ENCODE measurements around the gene RNF2.
A peak's percentile ranks its signal among the peaks of the same experiment; 100 is the strongest.
"Not testable (repeated sequence)": the region's sequence is repeated elsewhere in the genome, so short reads cannot be mapped to it uniquely, and the experiment has no call there.

RNF2 gene

GRCh38 chr1:185044981-185045813 is at the start of gene RNF2:
TSS of gene RNF2 (plus strand) at chr1:185045558. CDS start at chr1:185087554, 41,996 bp downstream.
- no peaks in the 10 kb centered on the region for H3K27me3 ChIP-seq (ENCODE audit: low read depth)
- H3K4me1 ChIP-seq: peaks cover 10% of the 10 kb centered on the region
- H3K4me3 ChIP-seq: peak within 1 kb of the TSS; percentile 67
- no peaks in the 10 kb centered on the region for H3K9me3 ChIP-seq
- peak; percentile 76 to 88 for DNase-seq (ENCODE audit: low spot score in 2 of 2)
- in situ Hi-C loops (cut with MboI; ENCODE audit: low sequenced_read_pairs): no loop called here
- no peaks in the 10 kb centered on the region for H3K36me3 ChIP-seq (replicated peaks)

GRCh38 chr1:184999974-185000373 is 45.4 kb upstream of the RNF2 start:
- in situ Hi-C loops (cut with MboI; ENCODE audit: low sequenced_read_pairs); H3K4me3 ChIP-seq: not testable (repeated sequence)

GRCh38 chr1:185001312-185001880 is 44.0 kb upstream of the RNF2 start:
- H3K27me3 ChIP-seq (ENCODE audit: low read depth); H3K4me1 ChIP-seq; H3K9me3 ChIP-seq; H3K36me3 ChIP-seq (replicated peaks); DNase-seq (ENCODE audit: low spot score in 2 of 2); in situ Hi-C loops (cut with MboI; ENCODE audit: low sequenced_read_pairs); H3K4me3 ChIP-seq: not testable (repeated sequence)

More at GRCh38 chr1:184999974-185000373, 45.4 kb upstream of the RNF2 start:
- not testable (repeated sequence) for DNase-seq (ENCODE audit: low spot score in 2 of 2); H3K4me1 ChIP-seq; H3K36me3 ChIP-seq (replicated peaks); H3K27me3 ChIP-seq (ENCODE audit: low read depth); H3K9me3 ChIP-seq

- no peak for DNase-seq (ENCODE audit: low spot score in 2 of 2)
- Histone ChIP-seq H3K4me3 (no peak overlapping the region), H3K4me1 (no peaks in the 10 kb centered on the region), H3K36me3 (replicated peaks) (no peaks in the 10 kb centered on the region), H3K27me3 (ENCODE audit: low read depth) (no peaks in the 10 kb centered on the region), H3K9me3 (0 out of 2 replicates have a peak, but pooled peaks cover 2% of the 10 kb centered on the region)
- in situ Hi-C loops (cut with MboI; ENCODE audit: low sequenced_read_pairs): no loop called here
Measured at GRCh38 chr1:185008838-185009237, 36.5 kb upstream of the RNF2 start.

- DNase-seq (ENCODE audit: low spot score in 2 of 2): no peak
- Histone ChIP-seq H3K36me3 (replicated peaks) (no peaks in the 10 kb centered on the region), H3K4me1 (no peaks in the 10 kb centered on the region; the same call in 1 of the 2 replicates), H3K9me3 (0 out of 2 replicates have a peak, but pooled peaks cover 2% of the 10 kb centered on the region), H3K4me3 (no peak overlapping the region), H3K27me3 (ENCODE audit: low read depth) (no peaks in the 10 kb centered on the region)
- in situ Hi-C loops (cut with MboI; ENCODE audit: low sequenced_read_pairs): no loop called here
Measured at GRCh38 chr1:185010361-185010760, 35.0 kb upstream of the RNF2 start.

- no peaks in the 10 kb centered on the region for H3K36me3 ChIP-seq (replicated peaks)
- H3K4me1 ChIP-seq: no peaks in the 10 kb centered on the region; the same call in 1 of the 2 replicates
- 0 out of 2 replicates have a peak, but pooled peaks cover 2% of the 10 kb centered on the region for H3K9me3 ChIP-seq
- no peaks in the 10 kb centered on the region for H3K27me3 ChIP-seq (ENCODE audit: low read depth)
- no peak overlapping the region for H3K4me3 ChIP-seq
- in situ Hi-C loops (cut with MboI; ENCODE audit: low sequenced_read_pairs): no loop called here
- no peak for DNase-seq (ENCODE audit: low spot score in 2 of 2)
Measured at GRCh38 chr1:185014941-185015340, 30.4 kb upstream of the RNF2 start.

- Histone ChIP-seq H3K27me3 (ENCODE audit: low read depth) (no peaks in the 10 kb centered on the region), H3K4me3 (no peak overlapping the region), H3K9me3 (0 out of 2 replicates have a peak, but pooled peaks cover 2% of the 10 kb centered on the region), H3K4me1 (no peaks in the 10 kb centered on the region; the same call in 1 of the 2 replicates), H3K36me3 (replicated peaks) (no peaks in the 10 kb centered on the region)
- in situ Hi-C loops (cut with MboI; ENCODE audit: low sequenced_read_pairs): no loop called here
- DNase-seq (ENCODE audit: low spot score in 2 of 2): no peak
Measured at GRCh38 chr1:185015631-185016030, 29.7 kb upstream of the RNF2 start.

- no peak for DNase-seq (ENCODE audit: low spot score in 2 of 2)
- no peak overlapping the region for H3K4me3 ChIP-seq
- H3K36me3 ChIP-seq (replicated peaks): no peaks in the 10 kb centered on the region
- in situ Hi-C loops (cut with MboI; ENCODE audit: low sequenced_read_pairs): no loop called here
- H3K27me3 ChIP-seq (ENCODE audit: low read depth): no peaks in the 10 kb centered on the region
- 0 out of 2 replicates have a peak, but pooled peaks cover 2% of the 10 kb centered on the region for H3K9me3 ChIP-seq
- no peaks in the 10 kb centered on the region; the same call in 1 of the 2 replicates for H3K4me1 ChIP-seq
Measured at GRCh38 chr1:185016880-185017279, 28.5 kb upstream of the RNF2 start.

GRCh38 chr1:185017338-185017737 is 28.0 kb upstream of the RNF2 start:
- no peaks in the 10 kb centered on the region; the same call in 1 of the 2 replicates for H3K4me1 ChIP-seq
- no peaks in the 10 kb centered on the region for H3K27me3 ChIP-seq (ENCODE audit: low read depth)
- H3K4me3 ChIP-seq: no peak overlapping the region
- in situ Hi-C loops (cut with MboI; ENCODE audit: low sequenced_read_pairs): no loop called here
- no peaks in the 10 kb centered on the region for H3K36me3 ChIP-seq (replicated peaks)
- DNase-seq (ENCODE audit: low spot score in 2 of 2): no peak
- H3K9me3 ChIP-seq: 0 out of 2 replicates have a peak, but pooled peaks cover 2% of the 10 kb centered on the region

- Histone ChIP-seq H3K27me3 (ENCODE audit: low read depth) (no peaks in the 10 kb centered on the region), H3K9me3 (0 out of 2 replicates have a peak, but pooled peaks cover 2% of the 10 kb centered on the region), H3K4me1 (no peaks in the 10 kb centered on the region; the same call in 1 of the 2 replicates), H3K36me3 (replicated peaks) (no peaks in the 10 kb centered on the region), H3K4me3 (no peak overlapping the region)
- in situ Hi-C loops (cut with MboI; ENCODE audit: low sequenced_read_pairs): no loop called here
- DNase-seq (ENCODE audit: low spot score in 2 of 2): no peak
Measured at GRCh38 chr1:185017966-185018365, 27.4 kb upstream of the RNF2 start.

GRCh38 chr1:185027252-185027882 is 18.0 kb upstream of the RNF2 start:
- H3K4me3 ChIP-seq: no peak overlapping the region
- DNase-seq (ENCODE audit: low spot score in 2 of 2): no peak
- in situ Hi-C loops (cut with MboI; ENCODE audit: low sequenced_read_pairs): no loop called here
- peaks cover 8% of the 10 kb centered on the region; the same call in 1 of the 2 replicates for H3K9me3 ChIP-seq
- H3K36me3 ChIP-seq (replicated peaks): no peaks in the 10 kb centered on the region
- H3K4me1 ChIP-seq: no peaks in the 10 kb centered on the region
- H3K27me3 ChIP-seq (ENCODE audit: low read depth): no peaks in the 10 kb centered on the region

GRCh38 chr1:185033686-185034085 is 11.7 kb upstream of the RNF2 start:
- no peaks in the 10 kb centered on the region for H3K9me3 ChIP-seq
- H3K4me1 ChIP-seq: no peaks in the 10 kb centered on the region
- DNase-seq (ENCODE audit: low spot score in 2 of 2): peak in 1 of 2 experiments; percentile 11
- H3K36me3 ChIP-seq (replicated peaks): no peaks in the 10 kb centered on the region
- in situ Hi-C loops (cut with MboI; ENCODE audit: low sequenced_read_pairs): no loop called here
- H3K4me3 ChIP-seq: no peak overlapping the region
- H3K27me3 ChIP-seq (ENCODE audit: low read depth): no peaks in the 10 kb centered on the region; the same call in 1 of the 2 replicates

- Histone ChIP-seq H3K27me3 (ENCODE audit: low read depth) (no peaks in the 10 kb centered on the region; the same call in 1 of the 2 replicates), H3K36me3 (replicated peaks) (no peaks in the 10 kb centered on the region), H3K4me3 (no peak overlapping the region), H3K4me1 (no peaks in the 10 kb centered on the region), H3K9me3 (no peaks in the 10 kb centered on the region)
- DNase-seq (ENCODE audit: low spot score in 2 of 2): no peak
- in situ Hi-C loops (cut with MboI; ENCODE audit: low sequenced_read_pairs): no loop called here
Measured at GRCh38 chr1:185035258-185035657, 10.1 kb upstream of the RNF2 start.

Data from HAP-1 (cell line).